Sigmoid colon (tissue), 7 donors: ENCODE results near the gene NAALADL2. TPM values are rescaled to one million over a fixed set of nuclear protein-coding genes. Genes with fewer than 3 reads are reported as not detected.

Experiments used
- DNase-seq: peaks from one replicate; pipeline ENCODE4 v3.0.0-alpha.2; 2019
- H3K27ac ChIP-seq, 4 donors: fragments of 200-600 bp; sonication (generic); one replicate each; pipeline ENCODE4 v1.5.1; 2016 to 2019; ENCODE audit warnings: mild to moderate bottlenecking in 1 of 4
- H3K27me3 ChIP-seq, 3 donors: fragments of 200-600 bp; sonication (generic); one replicate each; pipeline ENCODE4 v1.5.1; 2019; ENCODE audit warnings: mild to moderate bottlenecking in 1 of 3
- H3K36me3 ChIP-seq, 4 donors: fragments of 200-600 bp; sonication (generic); one replicate each; pipeline ENCODE4 v1.5.1; 2016 to 2019
- H3K4me1 ChIP-seq, 4 donors: fragments of 200-600 bp; sonication (generic); one replicate each; pipeline ENCODE4 v1.5.1; 2017 to 2019
- H3K4me3 ChIP-seq, 4 donors: fragments of 200-600 bp; sonication (generic); one replicate each; pipeline ENCODE4 v1.5.1; 2017 to 2019; ENCODE audit warnings: mild to moderate bottlenecking in 2 of 4, moderate library complexity in 1 of 4
- H3K9me3 ChIP-seq, 4 donors: fragments of 200-600 bp in 3 of 4; sonication (generic) in 3 of 4; one replicate each; pipeline versions ENCODE4 v1.5.1 to v1.6.1; 2013 to 2019
- EP300 ChIP-seq, 4 donors: sonication (generic); formaldehyde crosslinking; IDR thresholded peaks; one replicate each; pipeline ENCODE4 v1.6.1; 2017; ENCODE audit warnings: antibody characterized with exemption in 4 of 4
- POLR2A ChIP-seq, 2 donors: fragments of 450-650 bp; IDR thresholded peaks; one replicate each; pipeline ENCODE4 v1.6.1; 2016; ENCODE audit warnings: antibody characterized with exemption in 2 of 2, mild to moderate bottlenecking in 2 of 2, moderate library complexity in 2 of 2
- POLR2AphosphoS5 ChIP-seq, 4 donors: sonication (generic); formaldehyde crosslinking; IDR thresholded peaks; one replicate each; pipeline ENCODE4 v1.6.1; 2017; ENCODE audit warnings: antibody characterized with exemption in 4 of 4
- WGBS, 2 donors: extraction: QIAGEN DNeasy Blood & Tissue Kit; methylation state at CpG; one replicate each; pipeline ENCODE4 v1.1.7; 2013; 5-methylcytosine and 5-hydroxymethylcytosine counted together
- intact Hi-C: fragments of 100-400 bp; cut with DNase I; formaldehyde crosslinking; loops from one replicate; pipeline ENCODE4 v1.15.1; 2023
- polyA plus RNA-seq, 3 donors: library from polyadenylated mRNA; stranded (reverse); fragments of 200-250 nt; gene quantifications; one replicate each; pipeline ENCODE4 v1.2.3, GENCODE V29; 2013
- total RNA-seq, 4 donors: library from RNA; depleted of rRNA; stranded (reverse); fragments of >200 nt; gene quantifications; one replicate each; pipeline ENCODE4 v1.1.0, GENCODE V29; 2016
- TF ChIP-seq, protein P1 (sequence below), 4 experiments: fragments of 450-650 bp in 3 of 4; fragments of 200-600 bp in 1 of 4; IDR thresholded peaks; one replicate each; pipeline ENCODE4 v1.5.1; 2016 to 2019; ENCODE audit warnings: antibody characterized with exemption in 4 of 4, mild to moderate bottlenecking in 3 of 4, moderate library complexity in 2 of 4
- donor health status: healthy with polysubstance abuse.
- donor health status: Bipolar disorder and iron deficiency.
- donor health status: healthy.

NAALADL2 gene
- total and polyA plus RNA-seq, 7 donors = 0.46 to 18.5 (median 6.0) TPM

DNA sequence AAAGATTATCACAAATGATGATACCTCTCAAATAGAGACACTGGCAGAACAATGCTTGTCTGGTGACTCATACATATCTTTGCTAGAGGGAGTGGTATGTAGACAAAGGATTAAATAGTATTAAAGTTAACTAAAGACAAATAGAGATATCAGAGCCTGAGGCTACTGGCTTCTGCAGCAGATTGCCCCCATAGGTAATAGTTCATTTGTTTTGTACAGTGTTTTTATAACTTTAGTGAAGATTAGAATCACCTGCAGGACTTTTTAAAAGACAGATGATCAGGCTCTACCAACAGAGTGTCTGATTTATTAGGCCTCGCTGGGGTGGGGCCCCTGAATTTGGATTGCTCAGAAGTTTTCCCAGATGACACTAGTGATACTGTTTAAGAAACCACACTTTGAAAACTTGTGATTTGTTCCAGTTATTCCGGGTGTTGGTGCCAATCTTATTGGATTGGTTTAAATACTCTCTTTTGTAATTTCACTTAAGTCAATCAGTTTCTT lies 96.4 kb downstream of the NAALADL2 start:
- Histone ChIP-seq H3K4me1 (peaks cover 0 to 32% (median 28%) of the 10 kb centered on the region in 4 donors), H3K36me3 (no peaks in the 10 kb centered on the region), H3K27ac (no peak overlapping the region), H3K9me3 (no peaks in the 10 kb centered on the region), H3K27me3 (no peaks in the 10 kb centered on the region), H3K4me3 (no peak overlapping the region)
- WGBS, 2 donors = 51 to 70% methylated on average over 2 of the region's 2 CpGs
- no peak for DNase-seq
- TF ChIP-seq POLR2A (IDR thresholded peaks at IDR 0.05) = no peak
- no peak for TF ChIP-seq POLR2AphosphoS5 (IDR thresholded peaks at IDR 0.05)
- no peak for TF ChIP-seq EP300 (IDR thresholded peaks at IDR 0.05)
- TF ChIP-seq, protein P1, sequence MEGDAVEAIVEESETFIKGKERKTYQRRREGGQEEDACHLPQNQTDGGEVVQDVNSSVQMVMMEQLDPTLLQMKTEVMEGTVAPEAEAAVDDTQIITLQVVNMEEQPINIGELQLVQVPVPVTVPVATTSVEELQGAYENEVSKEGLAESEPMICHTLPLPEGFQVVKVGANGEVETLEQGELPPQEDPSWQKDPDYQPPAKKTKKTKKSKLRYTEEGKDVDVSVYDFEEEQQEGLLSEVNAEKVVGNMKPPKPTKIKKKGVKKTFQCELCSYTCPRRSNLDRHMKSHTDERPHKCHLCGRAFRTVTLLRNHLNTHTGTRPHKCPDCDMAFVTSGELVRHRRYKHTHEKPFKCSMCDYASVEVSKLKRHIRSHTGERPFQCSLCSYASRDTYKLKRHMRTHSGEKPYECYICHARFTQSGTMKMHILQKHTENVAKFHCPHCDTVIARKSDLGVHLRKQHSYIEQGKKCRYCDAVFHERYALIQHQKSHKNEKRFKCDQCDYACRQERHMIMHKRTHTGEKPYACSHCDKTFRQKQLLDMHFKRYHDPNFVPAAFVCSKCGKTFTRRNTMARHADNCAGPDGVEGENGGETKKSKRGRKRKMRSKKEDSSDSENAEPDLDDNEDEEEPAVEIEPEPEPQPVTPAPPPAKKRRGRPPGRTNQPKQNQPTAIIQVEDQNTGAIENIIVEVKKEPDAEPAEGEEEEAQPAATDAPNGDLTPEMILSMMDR (IDR thresholded peaks at IDR 0.05) = no peak
- intact Hi-C loops = no loop called here

GRCh38 chr3:174957081-174957480 lies 97.9 kb downstream of the NAALADL2 start:
- Histone ChIP-seq H3K4me3 (no peak overlapping the region), H3K27ac (peak overlapping the region in 2 of 4 donors; percentile 1 to 64), H3K36me3 (no peaks in the 10 kb centered on the region), H3K4me1 (peaks cover 0 to 31% (median 24%) of the 10 kb centered on the region in 4 donors), H3K9me3 (no peaks in the 10 kb centered on the region), H3K27me3 (no peaks in the 10 kb centered on the region)
- no peak for TF ChIP-seq EP300 (IDR thresholded peaks at IDR 0.05)
- WGBS, 2 donors = 88 to 91% methylated on average over 2 of the region's 2 CpGs
- no peak for DNase-seq
- intact Hi-C loops = no loop called here

- Histone ChIP-seq H3K4me1 (peaks cover 0 to 31% (median 24%) of the 10 kb centered on the region in 4 donors), H3K9me3 (no peaks in the 10 kb centered on the region), H3K4me3 (no peak overlapping the region), H3K27me3 (no peaks in the 10 kb centered on the region), H3K36me3 (no peaks in the 10 kb centered on the region), H3K27ac (peak overlapping the region in 1 of 4 donors; percentile 64)
- intact Hi-C loops = no loop called here
- TF ChIP-seq POLR2AphosphoS5 (IDR thresholded peaks at IDR 0.05) = no peak
- no peak for TF ChIP-seq POLR2A (IDR thresholded peaks at IDR 0.05)
- TF ChIP-seq, protein P1 (IDR thresholded peaks at IDR 0.05) = no peak
- TF ChIP-seq EP300 (IDR thresholded peaks at IDR 0.05) = no peak
- DNase-seq = no peak
These were observed 98.4 kb downstream of the NAALADL2 start for GRCh38 chr3:174957551-174958001.

DNA sequence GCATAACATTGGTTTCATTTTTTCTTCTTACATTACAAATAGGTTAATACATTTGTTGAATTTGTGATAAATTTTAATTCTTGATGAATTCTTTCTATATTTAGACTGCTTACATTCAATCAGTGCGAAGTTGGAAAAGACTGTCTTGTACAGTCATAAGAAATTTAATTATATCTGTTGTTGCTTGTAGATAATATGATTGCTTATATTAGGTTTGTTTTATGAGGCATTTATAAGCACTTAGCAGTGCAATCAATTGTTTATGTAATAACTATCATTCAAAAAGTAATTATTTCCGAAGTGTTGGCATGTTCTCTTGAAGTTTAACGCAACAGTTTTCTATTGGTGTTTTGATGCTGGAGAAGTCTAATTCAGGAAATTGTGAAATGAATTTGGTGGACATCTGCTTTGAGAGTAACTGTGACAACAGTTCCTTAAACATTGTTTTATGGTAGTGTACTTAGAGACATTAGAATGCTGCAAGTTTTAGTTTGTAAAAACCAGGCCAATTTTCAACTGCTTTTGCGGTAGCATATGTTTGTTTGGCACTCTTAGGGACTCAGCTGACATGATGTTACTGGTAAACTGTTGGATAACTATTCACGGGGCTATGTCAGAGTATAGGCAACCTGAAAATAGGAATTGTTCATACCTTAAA lies 99.7 kb downstream of the NAALADL2 start:
- Histone ChIP-seq H3K27ac (no peak overlapping the region), H3K36me3 (no peaks in the 10 kb centered on the region), H3K4me1 (peaks cover 0 to 31% (median 24%) of the 10 kb centered on the region in 4 donors), H3K4me3 (no peak overlapping the region), H3K9me3 (no peaks in the 10 kb centered on the region), H3K27me3 (no peaks in the 10 kb centered on the region)
- DNase-seq = no peak
- TF ChIP-seq EP300 (IDR thresholded peaks at IDR 0.05) (no peak), POLR2AphosphoS5 (IDR thresholded peaks at IDR 0.05) (no peak), POLR2A (IDR thresholded peaks at IDR 0.05) (no peak)
- TF ChIP-seq, protein P1 (IDR thresholded peaks at IDR 0.05) = no peak
- intact Hi-C loops = no loop called here
- WGBS, 2 donors = 77 to 80% methylated on average over 5 of the region's 5 CpGs

- no peaks in the 10 kb centered on the region for H3K27me3 ChIP-seq
- H3K9me3 ChIP-seq = no peaks in the 10 kb centered on the region
- no peak overlapping the region for H3K4me3 ChIP-seq
- intact Hi-C loops = no loop called here
- H3K36me3 ChIP-seq = no peaks in the 10 kb centered on the region
- 87 to 90% methylated on average over 4 of the region's 4 CpGs for WGBS, 2 donors
- peaks cover 0 to 31% (median 24%) of the 10 kb centered on the region in 4 donors for H3K4me1 ChIP-seq
- no peak for DNase-seq
- no peak overlapping the region for H3K27ac ChIP-seq
- no peak for TF ChIP-seq POLR2AphosphoS5 (IDR thresholded peaks at IDR 0.05)
- TF ChIP-seq, protein P1 (IDR thresholded peaks at IDR 0.05) = no peak
- no peak for TF ChIP-seq EP300 (IDR thresholded peaks at IDR 0.05)
- no peak for TF ChIP-seq POLR2A (IDR thresholded peaks at IDR 0.05)
These were observed 100.5 kb downstream of the NAALADL2 start for GRCh38 chr3:174959556-174960065.
